Panc1 (cell line): ENCODE results near the gene CCDC171. TPM values are rescaled to one million over a fixed set of nuclear protein-coding genes. Genes with fewer than 3 reads are reported as not detected.
"Not testable (repeated sequence)": the region's sequence is repeated elsewhere in the genome, so short reads cannot be mapped to it uniquely, and the experiment has no call there.

Source experiments
- ATAC-seq: fragments of 200-7000 bp; cut with Tn5 transposase; 2 replicates; pipeline ENCODE4 v1.9.1; 2020; ENCODE audit warnings: mild to moderate bottlenecking, moderate library complexity
- BruUV-seq: library from RNA; stranded (reverse); fragments of 400-500 nt; replicated peaks from 2 replicates; lab custom pipeline; 2021; lab: Mats Ljungman, UMichigan
- CTCF ChIA-PET: fragments of 300-600 bp; sonication (Branson Sonifier 250); formaldehyde crosslinking; loops from one replicate; lab custom pipeline; 2022; ENCODE audit warnings: antibody characterized with exemption; lab: Charles Lee
- POLR2A ChIA-PET: fragments of 300-600 bp; sonication (Branson Sonifier 250); formaldehyde crosslinking; loops from one replicate; lab custom pipeline; 2022; ENCODE audit warnings: antibody characterized with exemption; lab: Charles Lee
- DNase-seq: peaks from one replicate; pipeline ENCODE4 v3.0.0-alpha.2; 2010; ENCODE audit warnings: low read depth, low spot score
- H3K27ac ChIP-seq: 2 replicates; pipeline ENCODE4 v1.5.1; 2011; ENCODE audit warnings: mild to moderate bottlenecking, low read length, inconsistent platforms
- H3K27me3 ChIP-seq: fragments of 200-500 bp; sonication (Bioruptor generic); 2 replicates; pipeline ENCODE4 v1.6.0; 2014; ENCODE audit warnings: low read length, inconsistent platforms; ENCODE audit not compliant: control insufficient read depth, insufficient read depth
- H3K36me3 ChIP-seq: fragments of 200-500 bp; sonication (Bioruptor generic); 2 replicates; pipeline ENCODE4 v1.5.1; 2014; ENCODE audit warnings: inconsistent platforms, mild to moderate bottlenecking, low read length, moderate library complexity; ENCODE audit not compliant: control insufficient read depth, insufficient read depth
- H3K4me1 ChIP-seq: 2 replicates; pipeline ENCODE4 v1.5.1; 2011; ENCODE audit warnings: inconsistent platforms, mild to moderate bottlenecking, low read length, moderate library complexity; ENCODE audit not compliant: control insufficient read depth, insufficient read depth
- H3K4me3 ChIP-seq, 2 experiments: 2 replicates each; pipeline ENCODE4 v1.5.1; 2011 to 2012; ENCODE audit warnings: low read depth in 2 of 2, low read length in 2 of 2, mild to moderate bottlenecking in 2 of 2, inconsistent platforms in 1 of 2, moderate library complexity in 1 of 2
- H3K9me3 ChIP-seq: fragments of 200-500 bp; sonication (Bioruptor generic); 2 replicates; pipeline ENCODE4 v1.5.1; 2014; ENCODE audit warnings: low read depth, mild to moderate bottlenecking, inconsistent platforms, low read length, moderate library complexity; ENCODE audit not compliant: control insufficient read depth, insufficient read depth
- CTCF ChIP-seq: fragments of 450-650 bp; IDR thresholded peaks from 2 replicates; pipeline ENCODE4 v1.5.1; 2017; ENCODE audit warnings: mild to moderate bottlenecking
- POLR2AphosphoS5 ChIP-seq: IDR thresholded peaks from 2 replicates; pipeline ENCODE4 v1.6.1; 2012; ENCODE audit warnings: mild to moderate bottlenecking, low read depth, low read length, moderate library complexity
- SIN3A ChIP-seq: IDR thresholded peaks from 2 replicates; pipeline ENCODE4 v1.6.1; 2012; ENCODE audit warnings: low read depth, mild to moderate bottlenecking, low read length, moderate library complexity, borderline replicate concordance; ENCODE audit not compliant: insufficient read depth
- TCF7L2 ChIP-seq: IDR thresholded peaks from 2 replicates; pipeline ENCODE4 v1.6.1; 2011; ENCODE audit warnings: mild to moderate bottlenecking, low read depth, low read length, inconsistent platforms
- in situ Hi-C: cut with HindIII; loops from 2 replicates; pipeline ENCODE4 v1.10.0; 2016; ENCODE audit warnings: low sequenced_read_pairs, low pct_unique_long_range_greater_than_20kb
- intact Hi-C: fragments of 100-400 bp; cut with micrococcal nuclease; formaldehyde crosslinking; loops from one replicate; pipeline ENCODE4 v1.10.0; 2022; ENCODE audit not compliant: unreplicated experiment
- total RNA-seq: library from RNA; stranded (reverse); gene quantifications from one replicate; pipeline ENCODE4 v1.2.1, GENCODE V29; 2021; ENCODE audit not compliant: unreplicated experiment
- TF ChIP-seq, protein P1 (sequence below), 2 experiments: IDR thresholded peaks; 2 replicates each; pipeline ENCODE4 v1.6.1; 2011 to 2012; ENCODE audit warnings: low read depth in 2 of 2, control low read depth in 1 of 2, low read length in 1 of 2, mild to moderate bottlenecking in 1 of 2, moderate library complexity in 1 of 2; ENCODE audit not compliant: insufficient read depth in 1 of 2

The CCDC171 gene
- total RNA-seq, 1 experiment from 2014 or later, result 1.5 TPM

GRCh38 chr9:15600666-15601330 is 48.0 kb downstream of the CCDC171 start:
- ATAC-seq, H3K27ac ChIP-seq, H3K4me1 ChIP-seq, CTCF ChIA-PET, H3K36me3 ChIP-seq, H3K27me3 ChIP-seq, intact Hi-C loops, H3K4me3 ChIP-seq, H3K9me3 ChIP-seq, in situ Hi-C loops, DNase-seq, BruUV-seq, POLR2A ChIA-PET: not testable (repeated sequence)

DNA sequence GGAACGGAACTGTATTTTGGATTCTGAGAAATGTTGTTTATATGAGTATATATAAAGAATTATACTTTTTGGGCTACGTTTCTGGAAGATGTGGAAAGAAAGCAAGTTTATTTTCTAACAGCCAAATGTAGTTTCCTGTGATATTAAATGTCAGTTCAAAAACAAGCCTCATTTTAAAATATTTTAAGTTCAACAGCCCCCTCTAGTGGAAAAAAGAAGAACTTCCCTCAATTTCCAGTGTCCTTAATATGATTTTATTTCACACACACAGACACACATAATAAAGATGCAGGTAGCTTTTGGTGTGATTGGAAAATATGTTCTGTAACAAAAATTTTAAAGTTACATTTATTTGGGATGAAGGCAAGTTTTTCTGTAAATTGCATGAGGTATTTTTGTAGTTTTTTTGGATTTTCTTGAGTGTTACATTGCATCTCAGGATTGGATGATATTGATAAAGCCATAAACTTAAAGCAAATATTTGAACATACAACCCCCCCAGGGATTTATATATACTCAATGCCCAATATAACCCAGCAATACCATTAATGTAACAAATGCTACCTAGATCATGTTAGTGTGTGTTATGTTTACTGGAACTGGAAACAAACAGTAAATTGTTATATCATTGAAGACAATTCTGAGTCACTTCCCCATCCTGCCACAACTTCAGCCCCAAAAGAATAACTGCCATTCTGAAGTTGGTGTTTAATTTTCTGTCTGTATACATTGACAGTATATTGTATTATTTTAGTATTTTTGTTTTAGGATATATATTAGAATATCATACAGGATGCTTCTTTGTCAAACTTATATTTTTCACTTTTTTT is 54.0 kb downstream of the CCDC171 start:
- no TSS peak for BruUV-seq
- no peaks in the 10 kb centered on the region for H3K27me3 ChIP-seq
- CTCF ChIA-PET, result interaction anchor here (1.2 kb wide), 1 partner anchor 55 kb away, joined by 4 read pairs; the partner anchor contains the start of gene CCDC171
- DNase-seq (no peak), ATAC-seq (no peak)
- H3K4me1 ChIP-seq, result no peaks in the 10 kb centered on the region
- no peaks in the 10 kb centered on the region for H3K36me3 ChIP-seq
- H3K27ac ChIP-seq, result no peak overlapping the region
- intact Hi-C loops (loop anchor here (5.0 kb wide), 1 partner anchor 125 kb away; no protein-coding TSS in a partner anchor), in situ Hi-C loops (no loop called here)
- POLR2A ChIA-PET, result no interaction called here
- TF ChIP-seq, protein P1, sequence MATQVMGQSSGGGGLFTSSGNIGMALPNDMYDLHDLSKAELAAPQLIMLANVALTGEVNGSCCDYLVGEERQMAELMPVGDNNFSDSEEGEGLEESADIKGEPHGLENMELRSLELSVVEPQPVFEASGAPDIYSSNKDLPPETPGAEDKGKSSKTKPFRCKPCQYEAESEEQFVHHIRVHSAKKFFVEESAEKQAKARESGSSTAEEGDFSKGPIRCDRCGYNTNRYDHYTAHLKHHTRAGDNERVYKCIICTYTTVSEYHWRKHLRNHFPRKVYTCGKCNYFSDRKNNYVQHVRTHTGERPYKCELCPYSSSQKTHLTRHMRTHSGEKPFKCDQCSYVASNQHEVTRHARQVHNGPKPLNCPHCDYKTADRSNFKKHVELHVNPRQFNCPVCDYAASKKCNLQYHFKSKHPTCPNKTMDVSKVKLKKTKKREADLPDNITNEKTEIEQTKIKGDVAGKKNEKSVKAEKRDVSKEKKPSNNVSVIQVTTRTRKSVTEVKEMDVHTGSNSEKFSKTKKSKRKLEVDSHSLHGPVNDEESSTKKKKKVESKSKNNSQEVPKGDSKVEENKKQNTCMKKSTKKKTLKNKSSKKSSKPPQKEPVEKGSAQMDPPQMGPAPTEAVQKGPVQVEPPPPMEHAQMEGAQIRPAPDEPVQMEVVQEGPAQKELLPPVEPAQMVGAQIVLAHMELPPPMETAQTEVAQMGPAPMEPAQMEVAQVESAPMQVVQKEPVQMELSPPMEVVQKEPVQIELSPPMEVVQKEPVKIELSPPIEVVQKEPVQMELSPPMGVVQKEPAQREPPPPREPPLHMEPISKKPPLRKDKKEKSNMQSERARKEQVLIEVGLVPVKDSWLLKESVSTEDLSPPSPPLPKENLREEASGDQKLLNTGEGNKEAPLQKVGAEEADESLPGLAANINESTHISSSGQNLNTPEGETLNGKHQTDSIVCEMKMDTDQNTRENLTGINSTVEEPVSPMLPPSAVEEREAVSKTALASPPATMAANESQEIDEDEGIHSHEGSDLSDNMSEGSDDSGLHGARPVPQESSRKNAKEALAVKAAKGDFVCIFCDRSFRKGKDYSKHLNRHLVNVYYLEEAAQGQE (IDR thresholded peaks at IDR 0.05; ENCODE audit: insufficient read depth in 1 of 2, low read depth in 2 of 2, low read length in 1 of 2), result no peak
- no peak for TF ChIP-seq TCF7L2
- no peak for TF ChIP-seq POLR2AphosphoS5
- peak; percentile 32; the same call in 1 of the 2 replicates for TF ChIP-seq CTCF
- no peaks in the 10 kb centered on the region for H3K9me3 ChIP-seq
- no peak overlapping the region for H3K4me3 ChIP-seq

GRCh38 chr9:15612962-15613361 is 60.1 kb downstream of the CCDC171 start:
- CTCF ChIA-PET, result no interaction called here
- DNase-seq, result no peak
- POLR2A ChIA-PET, result no interaction called here
- ATAC-seq, result no peak
- H3K27ac ChIP-seq, result no peak overlapping the region
- in situ Hi-C loops (no loop called here), intact Hi-C loops (no loop called here)
- H3K27me3 ChIP-seq, result no peaks in the 10 kb centered on the region
- no peaks in the 10 kb centered on the region for H3K36me3 ChIP-seq
- no TSS peak for BruUV-seq
- no peak overlapping the region for H3K4me3 ChIP-seq
- H3K9me3 ChIP-seq, result no peaks in the 10 kb centered on the region
- H3K4me1 ChIP-seq, result no peaks in the 10 kb centered on the region
- TF ChIP-seq SIN3A, result no peak
- TF ChIP-seq CTCF, result no peak
- TF ChIP-seq, protein P1 (IDR thresholded peaks at IDR 0.05; ENCODE audit: insufficient read depth in 1 of 2, low read depth in 2 of 2, low read length in 1 of 2), result no peak
- no peak for TF ChIP-seq POLR2AphosphoS5
- no peak for TF ChIP-seq TCF7L2
